ENCODE data around the gene FMN1.

GRCh38 chr15:33243869-33244268, 49.4 kb upstream of the FMN1 start:
- no peak for TF ChIP-seq CTCF (IDR thresholded peaks at IDR 0.05; ENCODE audit: low read depth, low read length, poor library complexity, severe bottlenecking)
- TF ChIP-seq EZH2phosphoT487 (IDR thresholded peaks at IDR 0.05; ENCODE audit: borderline replicate concordance, low read length), result no peak

Measured in DOHH2 (cell line).